HEK293 (cell line): Measurements from ENCODE around the gene SLU7.

Experiments used
- CTCF ChIA-PET: fragments of 350-600 bp; formaldehyde crosslinking; extraction: SDS; loops from one replicate; lab custom pipeline; 2021; ENCODE audit warnings: antibody characterized with exemption; lab: Yijun Ruan, JAX
- POLR2A ChIA-PET: fragments of 300-600 bp; formaldehyde crosslinking; extraction: SDS; loops from one replicate; lab custom pipeline; 2020; ENCODE audit warnings: antibody characterized with exemption, inconsistent platforms; lab: Yijun Ruan, JAX
- H3K27ac ChIP-seq: fragments of 200-500 bp; sonication (Bioruptor generic); 2 replicates; pipeline ENCODE4 v1.5.1; 2014; ENCODE audit warnings: low read depth, low read length, control low read depth, inconsistent platforms; ENCODE audit errors: extremely low read depth
- H3K36me3 ChIP-seq, 2 experiments: fragments of 200-500 bp in 1 of 2; sonication (Bioruptor generic) in 1 of 2; 1 replicate in 1 of 2; 2 replicates in 1 of 2; pipeline ENCODE4 v1.5.1; 2014 to 2017; ENCODE audit warnings: inconsistent platforms in 2 of 2, low read length in 2 of 2; ENCODE audit not compliant: control insufficient read depth in 2 of 2, insufficient read depth in 1 of 2
- H3K4me1 ChIP-seq: fragments of 200-500 bp; sonication (Bioruptor generic); 2 replicates; pipeline ENCODE4 v1.5.1; 2014; ENCODE audit warnings: mild to moderate bottlenecking, low read length, inconsistent platforms; ENCODE audit not compliant: control insufficient read depth, insufficient read depth
- H3K4me3 ChIP-seq: 2 replicates; pipeline ENCODE4 v1.5.1; 2011; ENCODE audit warnings: low read depth, mild to moderate bottlenecking, control low read depth, low read length, moderate library complexity
- H3K9me3 ChIP-seq: fragments of 200-500 bp; sonication (Bioruptor generic); 2 replicates; pipeline ENCODE4 v1.5.1; 2014; ENCODE audit warnings: low read depth, low read length, inconsistent platforms; ENCODE audit not compliant: control insufficient read depth, insufficient read depth
- GLIS2 ChIP-seq: fragments of 450-650 bp; formaldehyde crosslinking; IDR thresholded peaks from 2 replicates; pipeline ENCODE4 v1.5.1; 2016; ENCODE audit warnings: missing biosample characterization, missing genetic modification characterization
- INSM2 ChIP-seq: fragments of 450-650 bp; formaldehyde crosslinking; IDR thresholded peaks from 2 replicates; pipeline ENCODE4 v1.5.1; 2016; ENCODE audit warnings: missing biosample characterization, missing genetic modification characterization
- OSR2 ChIP-seq: fragments of 450-650 bp; formaldehyde crosslinking; IDR thresholded peaks from 2 replicates; pipeline ENCODE4 v1.5.1; 2016; ENCODE audit warnings: missing biosample characterization, missing genetic modification characterization
- TCF7L2 ChIP-seq: IDR thresholded peaks from 2 replicates; pipeline ENCODE4 v1.6.1; 2011; ENCODE audit warnings: low read depth, mild to moderate bottlenecking, inconsistent platforms, low read length, moderate library complexity, borderline replicate concordance
- YY2 ChIP-seq: fragments of 450-650 bp; formaldehyde crosslinking; IDR thresholded peaks from 2 replicates; pipeline ENCODE4 v1.5.1; 2016; ENCODE audit warnings: missing biosample characterization, missing genetic modification characterization
- ZFP37 ChIP-seq: fragments of 450-650 bp; formaldehyde crosslinking; IDR thresholded peaks from 2 replicates; pipeline ENCODE4 v1.5.1; 2016; ENCODE audit warnings: missing biosample characterization, missing genetic modification characterization
- ZFP69B ChIP-seq: fragments of 450-650 bp; formaldehyde crosslinking; IDR thresholded peaks from 2 replicates; pipeline ENCODE4 v1.5.1; 2016; ENCODE audit warnings: missing biosample characterization, missing genetic modification characterization
- ZNF133 ChIP-seq: fragments of 450-650 bp; formaldehyde crosslinking; IDR thresholded peaks from 2 replicates; pipeline ENCODE4 v1.5.1; 2016; ENCODE audit warnings: missing biosample characterization, missing genetic modification characterization
- ZNF214 ChIP-seq: fragments of 450-650 bp; formaldehyde crosslinking; IDR thresholded peaks from 2 replicates; pipeline ENCODE4 v1.5.1; 2017; ENCODE audit warnings: missing biosample characterization, mild to moderate bottlenecking, missing genetic modification characterization, borderline replicate concordance
- ZNF391 ChIP-seq: fragments of 450-650 bp; formaldehyde crosslinking; IDR thresholded peaks from 2 replicates; pipeline ENCODE4 v1.5.1; 2016; ENCODE audit warnings: low read depth, missing biosample characterization, missing genetic modification characterization, borderline replicate concordance
- ZNF404 ChIP-seq: fragments of 450-650 bp; formaldehyde crosslinking; IDR thresholded peaks from 2 replicates; pipeline ENCODE4 v1.5.1; 2017; ENCODE audit warnings: missing biosample characterization, missing genetic modification characterization
- ZNF449 ChIP-seq: fragments of 450-650 bp; formaldehyde crosslinking; IDR thresholded peaks from 2 replicates; pipeline ENCODE4 v1.5.1; 2017; ENCODE audit warnings: missing biosample characterization, mild to moderate bottlenecking, missing genetic modification characterization, moderate library complexity
- ZNF473 ChIP-seq: fragments of 450-650 bp; formaldehyde crosslinking; IDR thresholded peaks from 2 replicates; pipeline ENCODE4 v1.5.1; 2017; ENCODE audit warnings: missing biosample characterization, missing genetic modification characterization
- ZNF501 ChIP-seq: fragments of 450-650 bp; formaldehyde crosslinking; IDR thresholded peaks from 2 replicates; pipeline ENCODE4 v1.5.1; 2016; ENCODE audit warnings: missing biosample characterization, missing genetic modification characterization
- ZNF510 ChIP-seq: fragments of 450-650 bp; formaldehyde crosslinking; IDR thresholded peaks from 2 replicates; pipeline ENCODE4 v1.5.1; 2018; ENCODE audit warnings: mild to moderate bottlenecking, missing genetic modification characterization, missing biosample characterization; ENCODE audit not compliant: insufficient replicate concordance
- ZNF558 ChIP-seq: fragments of 450-650 bp; formaldehyde crosslinking; IDR thresholded peaks from 2 replicates; pipeline ENCODE4 v1.5.1; 2016; ENCODE audit warnings: missing biosample characterization, missing genetic modification characterization
- ZNF785 ChIP-seq: fragments of 450-650 bp; formaldehyde crosslinking; IDR thresholded peaks from 2 replicates; pipeline ENCODE4 v1.5.1; 2016; ENCODE audit warnings: missing biosample characterization, missing genetic modification characterization
- ZSCAN4 ChIP-seq: fragments of 450-650 bp; formaldehyde crosslinking; IDR thresholded peaks from 2 replicates; pipeline ENCODE4 v1.5.1; 2017; ENCODE audit warnings: missing biosample characterization, missing genetic modification characterization
- ZSCAN5A ChIP-seq: fragments of 450-650 bp; formaldehyde crosslinking; IDR thresholded peaks from 2 replicates; pipeline ENCODE4 v1.5.1; 2016; ENCODE audit warnings: missing biosample characterization, missing genetic modification characterization

SLU7 gene

GRCh38 chr5:160352308-160352707 lies 66.6 kb downstream of the SLU7 start:
- no peaks in the 10 kb centered on the region for H3K36me3 ChIP-seq
- H3K27ac ChIP-seq: no peak overlapping the region
- no peaks in the 10 kb centered on the region for H3K9me3 ChIP-seq
- no peak for TF ChIP-seq ZNF785 (tag by site-specific recombination)
- TF ChIP-seq ZFP37: no peak
- no peak for TF ChIP-seq OSR2
- no peak for TF ChIP-seq ZNF404 (tag by site-specific recombination)
- no peak for TF ChIP-seq ZNF391 (tag by site-specific recombination)
- TF ChIP-seq ZNF214 (tag by site-specific recombination): no peak
- no peak for TF ChIP-seq ZNF501 (tag by site-specific recombination)
- TF ChIP-seq ZNF558 (tag by site-specific recombination): no peak
- no peak for TF ChIP-seq ZSCAN5A (tag by site-specific recombination)
- TF ChIP-seq TCF7L2: no peak
- TF ChIP-seq ZNF510 (tag by site-specific recombination): no peak
- no peak for TF ChIP-seq ZNF449 (tag by site-specific recombination)
- TF ChIP-seq INSM2 (tag by site-specific recombination): no peak
- TF ChIP-seq GLIS2 (tag by site-specific recombination): no peak
- no peak for TF ChIP-seq ZSCAN4 (tag by site-specific recombination)
- no peak for TF ChIP-seq YY2 (tag by site-specific recombination)
- no peak for TF ChIP-seq ZNF133
- no peak for TF ChIP-seq ZNF473
- TF ChIP-seq ZFP69B (tag by site-specific recombination): no peak
- no peaks in the 10 kb centered on the region for H3K4me1 ChIP-seq
- POLR2A ChIA-PET: no interaction called here
- H3K4me3 ChIP-seq: no peak overlapping the region
- CTCF ChIA-PET: interaction anchor here (1.0 to 1.1 kb wide), 2 partner anchors 39 to 272 kb away, joined by 3 read pairs; no protein-coding TSS in a partner anchor
